IMR-90 (cell line): ENCODE data around the gene CDH26. TPM values are rescaled to one million over a fixed set of nuclear protein-coding genes. Genes with fewer than 3 reads are reported as not detected.

Source experiments
- ATAC-seq: fragments of 200-7000 bp; cut with Tn5 transposase; 2 replicates; pipeline ENCODE4 v1.9.1; 2020; ENCODE audit warnings: low read depth, mild to moderate bottlenecking, moderate library complexity
- BruUV-seq: library from RNA; stranded (reverse); fragments of 400-500 nt; replicated peaks from 2 replicates; lab custom pipeline; 2021; lab: Mats Ljungman, UMichigan
- CTCF ChIA-PET: fragments of 300-600 bp; formaldehyde crosslinking; extraction: SDS; loops from one replicate; lab custom pipeline; 2021; ENCODE audit warnings: antibody characterized with exemption; lab: Yijun Ruan, JAX
- POLR2A ChIA-PET: fragments of 300-600 bp; sonication (Branson Sonifier 250); formaldehyde crosslinking; loops from one replicate; lab custom pipeline; 2022; ENCODE audit warnings: antibody characterized with exemption; ENCODE audit not compliant: unreplicated experiment; lab: Charles Lee
- DNase-seq: peaks from one replicate; pipeline ENCODE4 v3.0.0; 2013
- H2AFZ ChIP-seq: replicated peaks from 2 replicates; pipeline ENCODE3; 2013; ENCODE audit warnings: low read length, mild to moderate bottlenecking; ENCODE audit not compliant: poor library complexity
- H2AK5ac ChIP-seq: 2 replicates; pipeline ENCODE4 v1.6.1; 2013; ENCODE audit warnings: low read depth, low read length, inconsistent platforms
- H2AK9ac ChIP-seq: replicated peaks from 2 replicates; pipeline ENCODE3; 2013; ENCODE audit warnings: mild to moderate bottlenecking, low read depth, low read length, moderate library complexity; ENCODE audit not compliant: poor library complexity
- H2BK120ac ChIP-seq: 2 replicates; pipeline ENCODE4 v1.6.1; 2013; ENCODE audit warnings: low read depth, low read length, inconsistent platforms
- H2BK15ac ChIP-seq: 3 replicates; pipeline ENCODE4 v1.6.1; 2013; ENCODE audit warnings: low read depth, low read length, inconsistent platforms
- H2BK20ac ChIP-seq: 2 replicates; pipeline ENCODE4 v1.6.1; 2013; ENCODE audit warnings: low read depth, mild to moderate bottlenecking, inconsistent platforms, low read length, moderate library complexity
- H2BK5ac ChIP-seq: 2 replicates; pipeline ENCODE4 v1.6.1; 2013; ENCODE audit warnings: mild to moderate bottlenecking, low read depth, low read length, inconsistent platforms; ENCODE audit not compliant: poor library complexity, severe bottlenecking
- H3K14ac ChIP-seq: replicated peaks from 2 replicates; pipeline ENCODE4 v1.6.1; 2013; ENCODE audit warnings: low read depth, low read length, inconsistent platforms
- H3K18ac ChIP-seq: 2 replicates; pipeline ENCODE4 v1.6.1; 2013; ENCODE audit warnings: low read depth, low read length, control low read depth
- H3K23ac ChIP-seq: 2 replicates; pipeline ENCODE4 v1.6.1; 2013; ENCODE audit warnings: low read depth, low read length, inconsistent platforms
- H3K27ac ChIP-seq: 2 replicates; pipeline ENCODE4 v1.5.1; 2013; ENCODE audit warnings: mild to moderate bottlenecking, control low read depth, low read length; ENCODE audit not compliant: insufficient read depth
- H3K27me3 ChIP-seq: 2 replicates; pipeline ENCODE4 v1.6.1; 2013; ENCODE audit warnings: low read length; ENCODE audit not compliant: control insufficient read depth, insufficient read depth
- H3K36me3 ChIP-seq: 2 replicates; pipeline ENCODE4 v1.6.1; 2013; ENCODE audit warnings: low read length, mixed read lengths; ENCODE audit not compliant: control insufficient read depth, insufficient read depth
- H3K4ac ChIP-seq: 2 replicates; pipeline ENCODE4 v1.6.1; 2013; ENCODE audit warnings: low read depth, low read length, inconsistent platforms
- H3K4me1 ChIP-seq: 2 replicates; pipeline ENCODE4 v1.6.1; 2013; ENCODE audit warnings: low read length, mixed read lengths; ENCODE audit not compliant: control insufficient read depth, insufficient read depth
- H3K4me2 ChIP-seq: 2 replicates; pipeline ENCODE4 v1.6.1; 2013; ENCODE audit warnings: low read depth, mild to moderate bottlenecking, control low read depth, low read length, moderate library complexity
- H3K4me3 ChIP-seq: 2 replicates; pipeline ENCODE4 v1.5.1; 2013; ENCODE audit warnings: low read depth, mild to moderate bottlenecking, control low read depth, low read length, moderate library complexity; ENCODE audit not compliant: insufficient read depth
- H3K56ac ChIP-seq: 2 replicates; pipeline ENCODE4 v1.6.1; 2013; ENCODE audit warnings: low read length, inconsistent platforms; ENCODE audit not compliant: insufficient read depth; ENCODE audit errors: extremely low read depth
- H3K79me1 ChIP-seq, 2 experiments: 2 replicates each; pipeline ENCODE4 v1.6.1; 2013; ENCODE audit warnings: low read length in 2 of 2, inconsistent platforms in 1 of 2, low read depth in 1 of 2
- H3K9ac ChIP-seq: 2 replicates; pipeline ENCODE4 v1.6.1; 2013; ENCODE audit warnings: low read depth, low read length, control low read depth
- H3K9me1 ChIP-seq: 2 replicates; pipeline ENCODE4 v1.6.1; 2013; ENCODE audit warnings: low read length, inconsistent platforms; ENCODE audit not compliant: insufficient read depth
- H3K9me3 ChIP-seq: 2 replicates; pipeline ENCODE4 v1.6.1; 2013; ENCODE audit warnings: low read length; ENCODE audit not compliant: control insufficient read depth, insufficient read depth
- H4K20me1 ChIP-seq: 2 replicates; pipeline ENCODE4 v1.6.1; 2013; ENCODE audit warnings: low read length, inconsistent platforms; ENCODE audit not compliant: insufficient read depth
- H4K5ac ChIP-seq: 2 replicates; pipeline ENCODE4 v1.6.1; 2013; ENCODE audit warnings: mild to moderate bottlenecking, low read depth, low read length, control low read depth
- H4K8ac ChIP-seq, 2 experiments: 2 replicates each; pipeline ENCODE4 v1.6.1; 2013; ENCODE audit warnings: low read depth in 2 of 2, low read length in 2 of 2, control low read depth in 1 of 2, inconsistent platforms in 1 of 2
- H4K91ac ChIP-seq: 2 replicates; pipeline ENCODE4 v1.6.1; 2013; ENCODE audit warnings: low read depth, low read length, inconsistent platforms; ENCODE audit not compliant: insufficient read depth
- BHLHE40 ChIP-seq: fragments of 150-350 bp; IDR thresholded peaks from 2 replicates; pipeline ENCODE4 v1.6.1; 2016; ENCODE audit warnings: mild to moderate bottlenecking, low read depth, low read length
- CEBPB ChIP-seq: IDR thresholded peaks from 2 replicates; pipeline ENCODE4 v1.6.1; 2012; ENCODE audit warnings: low read depth, low read length, improper control_type of control experiment
- MAZ ChIP-seq: IDR thresholded peaks from 2 replicates; pipeline ENCODE4 v1.6.1; 2012; ENCODE audit warnings: low read depth, mild to moderate bottlenecking, low read length, improper control_type of control experiment, moderate library complexity, borderline replicate concordance
- MXI1 ChIP-seq: IDR thresholded peaks from 2 replicates; pipeline ENCODE4 v1.6.1; 2012; ENCODE audit warnings: low read depth, mild to moderate bottlenecking, low read length, moderate library complexity, borderline replicate concordance
- NFE2L2 ChIP-seq: fragments of 150-350 bp; IDR thresholded peaks from 2 replicates; pipeline ENCODE4 v1.6.1; 2016; ENCODE audit warnings: low read depth, mild to moderate bottlenecking, low read length
- POLR2A ChIP-seq: IDR thresholded peaks from 2 replicates; pipeline ENCODE4 v1.6.1; 2012; ENCODE audit warnings: mild to moderate bottlenecking, low read depth, low read length
- RAD21 ChIP-seq: IDR thresholded peaks from 2 replicates; pipeline ENCODE4 v1.6.1; 2012; ENCODE audit warnings: low read length, improper control_type of control experiment
- RCOR1 ChIP-seq: IDR thresholded peaks from 2 replicates; pipeline ENCODE4 v1.6.1; 2012; ENCODE audit warnings: mild to moderate bottlenecking, low read length, improper control_type of control experiment; ENCODE audit not compliant: insufficient replicate concordance
- RFX5 ChIP-seq: IDR thresholded peaks from 2 replicates; pipeline ENCODE4 v1.8.0; 2012; ENCODE audit warnings: low read depth, mild to moderate bottlenecking, low read length, moderate library complexity
- SMC3 ChIP-seq: fragments of 150-350 bp; IDR thresholded peaks from 2 replicates; pipeline ENCODE4 v1.6.1; 2016; ENCODE audit warnings: low read depth, mild to moderate bottlenecking, antibody characterized with exemption, low read length, moderate library complexity
- WGBS, 2 experiments: methylation state at CpG; one replicate each; pipeline versions ENCODE4 v1.1.5 to v1.1.7; 2013; ENCODE audit warnings: missing lambda C conversion rate in 2 of 2; ENCODE audit not compliant: insufficient read length in 1 of 2; ENCODE audit errors: extremely low coverage in 2 of 2; 5-methylcytosine and 5-hydroxymethylcytosine counted together
- dilution Hi-C: fragments of 300-500 bp; cut with HindIII; formaldehyde crosslinking; loops from one replicate; pipeline ENCODE4 v1.14.3; 2018; ENCODE audit warnings: low sequenced_read_pairs; ENCODE audit not compliant: unreplicated experiment
- in situ Hi-C: fragments of 300-500 bp; cut with MboI; formaldehyde crosslinking; loops from 3 replicates; pipeline ENCODE4 v1.14.3; 2019; ENCODE audit warnings: low sequenced_read_pairs, inconsistent platforms, mixed read lengths
- intact Hi-C: fragments of 100-400 bp; cut with micrococcal nuclease; formaldehyde crosslinking; loops from 2 replicates; pipeline ENCODE4 v1.10.0; 2022
- polyA plus RNA-seq, 3 experiments: library from polyadenylated mRNA; depleted of rRNA; stranded (reverse); fragments of >200 nt; gene quantifications; 2 replicates each; pipeline ENCODE4 v1.2.3, GENCODE V29; 2012; ENCODE audit warnings: low replicate concordance in 1 of 3
- total RNA-seq: library from RNA; depleted of rRNA; stranded (reverse); fragments of >200 nt; gene quantifications from 2 replicates; pipeline ENCODE4 v1.2.3, GENCODE V29; 2012
- TF ChIP-seq, protein P1 (sequence below): fragments of 150-350 bp; IDR thresholded peaks from 2 replicates; pipeline ENCODE4 v1.6.1; 2017; ENCODE audit warnings: mild to moderate bottlenecking, antibody characterized with exemption, low read length, low read depth
- TF ChIP-seq, protein P2 (sequence below): conservative IDR thresholded peaks from 2 replicates; pipeline ENCODE4 v1.5.1; 2012; ENCODE audit warnings: mild to moderate bottlenecking, low read depth, low read length, improper control_type of control experiment
- TF ChIP-seq, protein P3 (sequence below): fragments of 150-350 bp; IDR thresholded peaks from 2 replicates; pipeline ENCODE4 v1.6.1; 2016; ENCODE audit warnings: low read depth, mild to moderate bottlenecking, low read length, moderate library complexity, borderline replicate concordance

CDH26 gene
- total and polyA plus RNA-seq, 2 of the 4 experiments (the other 2 are of a cell fraction): not detected

DNA sequence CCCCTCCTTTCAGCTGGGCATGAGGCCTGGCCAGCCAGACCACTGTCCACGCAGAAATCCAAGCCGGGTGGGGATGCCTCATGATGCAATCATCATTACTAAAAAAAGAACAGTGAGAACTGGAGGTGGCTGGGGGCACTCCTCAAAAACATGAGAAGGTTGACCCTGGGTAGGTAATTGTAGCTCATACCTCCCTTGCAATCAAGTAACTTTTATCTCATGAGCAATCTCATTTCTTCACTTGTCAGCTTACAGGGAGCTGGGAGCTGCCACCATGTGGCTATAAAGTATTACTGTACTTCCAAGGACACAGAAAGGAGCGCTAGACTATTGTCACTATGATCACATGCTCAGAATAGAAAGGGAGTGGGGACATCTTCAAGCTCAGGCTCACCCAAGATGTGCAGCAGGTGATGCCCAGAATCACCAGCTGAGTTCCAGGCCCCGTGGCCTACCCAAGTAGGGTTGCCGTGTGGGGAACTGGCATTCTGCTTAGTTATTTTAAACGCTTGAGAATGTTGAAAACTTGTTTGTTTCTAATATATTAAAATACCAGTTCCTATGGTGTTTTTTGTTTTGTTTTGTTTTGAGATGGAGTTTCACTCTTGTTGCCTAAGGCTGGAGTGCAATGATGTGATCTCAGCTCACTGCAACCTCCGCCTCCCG lies 3.0 kb upstream of the CDH26 start:
- Histone ChIP-seq H3K27ac (no peak overlapping the region), H3K4me1 (no peaks in the 10 kb centered on the region), H3K23ac (no peak overlapping the region), H4K20me1 (no peaks in the 10 kb centered on the region), H3K79me1 (no peaks in the 10 kb centered on the region), H3K4me2 (no peak overlapping the region), H3K9me1 (no peaks in the 10 kb centered on the region), H2BK5ac (no peak overlapping the region), H4K5ac (no peak overlapping the region), H3K27me3 (peaks cover 8% of the 10 kb centered on the region), H4K8ac (no peak overlapping the region), H3K18ac (no peak overlapping the region), H3K9me3 (no peaks in the 10 kb centered on the region), H2BK120ac (no peak overlapping the region), H4K91ac (no peak overlapping the region), H2AK9ac (no peak overlapping the region), H3K4me3 (no peak overlapping the region), H3K36me3 (no peaks in the 10 kb centered on the region), H3K14ac (no peak overlapping the region), H3K9ac (no peak overlapping the region), H2AFZ (no peak overlapping the region), H3K4ac (no peak overlapping the region), H2BK15ac (no peak overlapping the region), H2AK5ac (no peak overlapping the region), H3K56ac (no peak overlapping the region), H2BK20ac (no peak overlapping the region)
- in situ Hi-C loops: no loop called here
- TF ChIP-seq, protein P1, sequence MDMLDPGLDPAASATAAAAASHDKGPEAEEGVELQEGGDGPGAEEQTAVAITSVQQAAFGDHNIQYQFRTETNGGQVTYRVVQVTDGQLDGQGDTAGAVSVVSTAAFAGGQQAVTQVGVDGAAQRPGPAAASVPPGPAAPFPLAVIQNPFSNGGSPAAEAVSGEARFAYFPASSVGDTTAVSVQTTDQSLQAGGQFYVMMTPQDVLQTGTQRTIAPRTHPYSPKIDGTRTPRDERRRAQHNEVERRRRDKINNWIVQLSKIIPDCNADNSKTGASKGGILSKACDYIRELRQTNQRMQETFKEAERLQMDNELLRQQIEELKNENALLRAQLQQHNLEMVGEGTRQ: no peak
- TF ChIP-seq NFE2L2 (no peak), RFX5 (no peak), MAZ (no peak), CEBPB (peak; percentile 23; the same call in 1 of the 2 replicates), RAD21 (no peak), POLR2A (no peak), RCOR1 (no peak), SMC3 (no peak), BHLHE40 (no peak), MXI1 (no peak)
- TF ChIP-seq, protein P2, sequence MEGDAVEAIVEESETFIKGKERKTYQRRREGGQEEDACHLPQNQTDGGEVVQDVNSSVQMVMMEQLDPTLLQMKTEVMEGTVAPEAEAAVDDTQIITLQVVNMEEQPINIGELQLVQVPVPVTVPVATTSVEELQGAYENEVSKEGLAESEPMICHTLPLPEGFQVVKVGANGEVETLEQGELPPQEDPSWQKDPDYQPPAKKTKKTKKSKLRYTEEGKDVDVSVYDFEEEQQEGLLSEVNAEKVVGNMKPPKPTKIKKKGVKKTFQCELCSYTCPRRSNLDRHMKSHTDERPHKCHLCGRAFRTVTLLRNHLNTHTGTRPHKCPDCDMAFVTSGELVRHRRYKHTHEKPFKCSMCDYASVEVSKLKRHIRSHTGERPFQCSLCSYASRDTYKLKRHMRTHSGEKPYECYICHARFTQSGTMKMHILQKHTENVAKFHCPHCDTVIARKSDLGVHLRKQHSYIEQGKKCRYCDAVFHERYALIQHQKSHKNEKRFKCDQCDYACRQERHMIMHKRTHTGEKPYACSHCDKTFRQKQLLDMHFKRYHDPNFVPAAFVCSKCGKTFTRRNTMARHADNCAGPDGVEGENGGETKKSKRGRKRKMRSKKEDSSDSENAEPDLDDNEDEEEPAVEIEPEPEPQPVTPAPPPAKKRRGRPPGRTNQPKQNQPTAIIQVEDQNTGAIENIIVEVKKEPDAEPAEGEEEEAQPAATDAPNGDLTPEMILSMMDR: peak; percentile 17; the same call in 1 of the 2 replicates
- TF ChIP-seq, protein P3, sequence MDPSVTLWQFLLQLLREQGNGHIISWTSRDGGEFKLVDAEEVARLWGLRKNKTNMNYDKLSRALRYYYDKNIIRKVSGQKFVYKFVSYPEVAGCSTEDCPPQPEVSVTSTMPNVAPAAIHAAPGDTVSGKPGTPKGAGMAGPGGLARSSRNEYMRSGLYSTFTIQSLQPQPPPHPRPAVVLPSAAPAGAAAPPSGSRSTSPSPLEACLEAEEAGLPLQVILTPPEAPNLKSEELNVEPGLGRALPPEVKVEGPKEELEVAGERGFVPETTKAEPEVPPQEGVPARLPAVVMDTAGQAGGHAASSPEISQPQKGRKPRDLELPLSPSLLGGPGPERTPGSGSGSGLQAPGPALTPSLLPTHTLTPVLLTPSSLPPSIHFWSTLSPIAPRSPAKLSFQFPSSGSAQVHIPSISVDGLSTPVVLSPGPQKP: no peak
- DNase-seq (no peak), ATAC-seq (peak; percentile 67)
- CTCF ChIA-PET: interaction anchor here (1.0 to 1.8 kb wide), 2 partner anchors 18 to 172 kb away, joined by 3 to 7 read pairs; no protein-coding TSS in a partner anchor
- POLR2A ChIA-PET: no interaction called here
- no TSS peak for BruUV-seq
- WGBS, 2 experiments: no CpG with 5 or more reads among the region's 8 CpGs
- intact Hi-C loops: no loop called here
- dilution Hi-C loops: no loop called here
